Activated T-helper 1 cell treated with anti-CD3 and anti-CD28 coated beads, Interleukin-12 subunit alpha, Interleukin-12 subunit beta, Interleukin-2, Interleukin-4 antibody, amounts not matched to agents 30 ng/mL and 10 ng/mL and 1 ng/mL, durations not matched to agents 14 hours and 24 hours and 36 hours (primary cell): ENCODE measurements around the gene PHLDA2. TPM values are rescaled to one million over a fixed set of nuclear protein-coding genes. Genes with fewer than 3 reads are reported as not detected.
A peak's percentile ranks its signal among the peaks of the same experiment; 100 is the strongest.

Experiments used
- DNase-seq: peaks from one replicate; pipeline ENCODE4 v3.0.0; 2021; ENCODE audit warnings: low spot score
- H3K27ac Mint-ChIP-seq: one replicate; pipeline ENCODE4 v1.8.0; 2021; ENCODE audit warnings: mild to moderate bottlenecking, mixed read lengths
- H3K27me3 Mint-ChIP-seq: one replicate; pipeline ENCODE4 v1.8.0; 2022; ENCODE audit warnings: mild to moderate bottlenecking, moderate library complexity, mixed read lengths; ENCODE audit not compliant: insufficient read depth
- H3K36me3 Mint-ChIP-seq: one replicate; pipeline ENCODE4 v1.8.0; 2021; ENCODE audit warnings: low read depth, mixed read lengths
- H3K4me1 Mint-ChIP-seq: one replicate; pipeline ENCODE4 v1.8.0; 2021; ENCODE audit warnings: low read depth, mixed read lengths
- H3K4me3 Mint-ChIP-seq: one replicate; pipeline ENCODE4 v1.8.0; 2021; ENCODE audit warnings: mild to moderate bottlenecking, moderate library complexity, mixed read lengths
- H3K9me3 Mint-ChIP-seq: one replicate; pipeline ENCODE4 v1.8.0; 2021; ENCODE audit warnings: mixed read lengths
- intact Hi-C: fragments of 100-400 bp; cut with micrococcal nuclease; formaldehyde crosslinking; loops from one replicate; pipeline ENCODE4 v1.15.1; 2024
- total RNA-seq: library from RNA; stranded (reverse); gene quantifications from 2 replicates; pipeline ENCODE4 v1.2.3, GENCODE V29; 2022

Gene PHLDA2
- total RNA-seq = 25.7 and 28.0 TPM in 2 replicates

GRCh38 chr11:2928605-2929530 lies at the start of gene PHLDA2:
Gene PHLDA2 (minus strand): TSS chr11:2929420. CDS start chr11:2929364, 56 bp downstream.
- Mint-ChIP-seq H3K27me3 (peaks cover 12% of the 10 kb centered on the region), H3K4me1 (peaks cover 15% of the 10 kb centered on the region)

GRCh38 chr11:2977113-2977512 lies 47.9 kb upstream of the PHLDA2 start:
- no peak overlapping the region for H3K27ac Mint-ChIP-seq
- DNase-seq = no peak
- H3K4me1 Mint-ChIP-seq = peaks cover 35% of the 10 kb centered on the region
- H3K27me3 Mint-ChIP-seq = no peaks in the 10 kb centered on the region
- H3K36me3 Mint-ChIP-seq = peaks cover 40% of the 10 kb centered on the region
- intact Hi-C loops = no loop called here
- no peaks in the 10 kb centered on the region for H3K9me3 Mint-ChIP-seq
- H3K4me3 Mint-ChIP-seq = no peak overlapping the region

More at GRCh38 chr11:2928605-2929530, at the start of gene PHLDA2:
- H3K4me3 Mint-ChIP-seq = peak within 1 kb of the TSS; percentile 85
- H3K36me3 Mint-ChIP-seq = no peaks in the 10 kb centered on the region
- intact Hi-C loops = loop anchor here (1.0 kb wide), 2 partner anchors 27 to 529 kb away; partner anchors contain the start of gene TSSC4
- DNase-seq = peak; percentile 62
- H3K9me3 Mint-ChIP-seq = no peaks in the 10 kb centered on the region
- peak within 1 kb of the TSS; percentile 92 for H3K27ac Mint-ChIP-seq

- Mint-ChIP-seq H3K27me3 (no peaks in the 10 kb centered on the region), H3K36me3 (peaks cover 41% of the 10 kb centered on the region), H3K4me3 (no peak overlapping the region), H3K4me1 (peaks cover 29% of the 10 kb centered on the region), H3K27ac (no peak overlapping the region), H3K9me3 (no peaks in the 10 kb centered on the region)
- intact Hi-C loops = loop anchor here (1.0 kb wide), 1 partner anchor 12 kb away; no protein-coding TSS in a partner anchor
- DNase-seq = no peak
Measured at GRCh38 chr11:2976294-2977063, 47.3 kb upstream of the PHLDA2 start.

- H3K27ac Mint-ChIP-seq = no peak overlapping the region
Measured at GRCh38 chr11:2975594-2975993, 46.4 kb upstream of the PHLDA2 start.

GRCh38 chr11:2974272-2974671 lies 45.1 kb upstream of the PHLDA2 start:
- H3K4me1 Mint-ChIP-seq = peaks cover 29% of the 10 kb centered on the region
- intact Hi-C loops = no loop called here
- no peaks in the 10 kb centered on the region for H3K9me3 Mint-ChIP-seq
- H3K36me3 Mint-ChIP-seq = peaks cover 57% of the 10 kb centered on the region
- no peaks in the 10 kb centered on the region for H3K27me3 Mint-ChIP-seq
- DNase-seq = no peak
- no peak overlapping the region for H3K4me3 Mint-ChIP-seq
- peak overlapping the region; percentile 66 for H3K27ac Mint-ChIP-seq

More at GRCh38 chr11:2975594-2975993, 46.4 kb upstream of the PHLDA2 start:
- intact Hi-C loops = loop anchor here (1.0 kb wide), 2 partner anchors 46 to 116 kb away; no protein-coding TSS in a partner anchor
- peak; percentile 14 for DNase-seq
- no peaks in the 10 kb centered on the region for H3K27me3 Mint-ChIP-seq
- H3K4me3 Mint-ChIP-seq = no peak overlapping the region
- H3K9me3 Mint-ChIP-seq = no peaks in the 10 kb centered on the region
- H3K4me1 Mint-ChIP-seq = peaks cover 29% of the 10 kb centered on the region
- peaks cover 45% of the 10 kb centered on the region for H3K36me3 Mint-ChIP-seq

- Mint-ChIP-seq H3K4me1 (peaks cover 9% of the 10 kb centered on the region), H3K27ac (no peak overlapping the region), H3K9me3 (no peaks in the 10 kb centered on the region)
Measured at GRCh38 chr11:2968341-2968900, 39.2 kb upstream of the PHLDA2 start.

GRCh38 chr11:2964782-2965181 lies 35.6 kb upstream of the PHLDA2 start:
- Mint-ChIP-seq H3K36me3 (peaks cover 70% of the 10 kb centered on the region), H3K4me3 (no peak overlapping the region), H3K27me3 (no peaks in the 10 kb centered on the region), H3K4me1 (peaks cover 16% of the 10 kb centered on the region), H3K27ac (peak overlapping the region; percentile 6), H3K9me3 (no peaks in the 10 kb centered on the region)
- intact Hi-C loops = no loop called here
- DNase-seq = no peak

More at GRCh38 chr11:2968341-2968900, 39.2 kb upstream of the PHLDA2 start:
- H3K4me3 Mint-ChIP-seq = no peak overlapping the region
- no peaks in the 10 kb centered on the region for H3K27me3 Mint-ChIP-seq
- DNase-seq = no peak
- peaks cover 69% of the 10 kb centered on the region for H3K36me3 Mint-ChIP-seq
- intact Hi-C loops = no loop called here

GRCh38 chr11:2963761-2964160 lies 34.5 kb upstream of the PHLDA2 start:
- DNase-seq = no peak
- peaks cover 72% of the 10 kb centered on the region for H3K36me3 Mint-ChIP-seq
- H3K4me1 Mint-ChIP-seq = peaks cover 16% of the 10 kb centered on the region
- H3K9me3 Mint-ChIP-seq = no peaks in the 10 kb centered on the region
- intact Hi-C loops = no loop called here
- H3K27me3 Mint-ChIP-seq = no peaks in the 10 kb centered on the region
- H3K4me3 Mint-ChIP-seq = no peak overlapping the region
- no peak overlapping the region for H3K27ac Mint-ChIP-seq

- no peak for DNase-seq
- Mint-ChIP-seq H3K36me3 (peaks cover 71% of the 10 kb centered on the region), H3K4me3 (no peak overlapping the region), H3K9me3 (no peaks in the 10 kb centered on the region), H3K27ac (no peak overlapping the region), H3K4me1 (peaks cover 16% of the 10 kb centered on the region), H3K27me3 (no peaks in the 10 kb centered on the region)
- intact Hi-C loops = no loop called here
Measured at GRCh38 chr11:2963112-2963754, 34.0 kb upstream of the PHLDA2 start.

GRCh38 chr11:2961080-2961479 lies 31.9 kb upstream of the PHLDA2 start:
- Mint-ChIP-seq H3K27ac (peak overlapping the region; percentile 60), H3K27me3 (no peaks in the 10 kb centered on the region), H3K4me1 (peaks cover 16% of the 10 kb centered on the region), H3K4me3 (no peak overlapping the region), H3K36me3 (peaks cover 66% of the 10 kb centered on the region), H3K9me3 (no peaks in the 10 kb centered on the region)
- intact Hi-C loops = no loop called here
- no peak for DNase-seq

- Mint-ChIP-seq H3K27me3 (no peaks in the 10 kb centered on the region), H3K4me1 (peaks cover 16% of the 10 kb centered on the region), H3K36me3 (peaks cover 69% of the 10 kb centered on the region), H3K27ac (no peak overlapping the region), H3K4me3 (no peak overlapping the region), H3K9me3 (no peaks in the 10 kb centered on the region)
- DNase-seq = no peak
- intact Hi-C loops = no loop called here
Measured at GRCh38 chr11:2960139-2960538, 30.9 kb upstream of the PHLDA2 start.

GRCh38 chr11:2958251-2958650 lies 29.0 kb upstream of the PHLDA2 start:
- Mint-ChIP-seq H3K27ac (no peak overlapping the region), H3K36me3 (peaks cover 65% of the 10 kb centered on the region), H3K4me3 (no peak overlapping the region), H3K4me1 (peaks cover 10% of the 10 kb centered on the region), H3K27me3 (no peaks in the 10 kb centered on the region), H3K9me3 (no peaks in the 10 kb centered on the region)
- intact Hi-C loops = no loop called here
- no peak for DNase-seq
